SH-SY5Y (cell line): ENCODE measurements around the gene PHF19.

ENCODE experiments used
- GATA2 ChIP-seq: IDR thresholded peaks from 2 replicates; pipeline ENCODE4 v1.6.1; 2011; ENCODE audit warnings: mild to moderate bottlenecking, low read depth, low read length
- GATA3 ChIP-seq: IDR thresholded peaks from 2 replicates; pipeline ENCODE4 v1.6.1; 2011; ENCODE audit warnings: low read depth, mild to moderate bottlenecking, low read length, moderate library complexity

DNA sequence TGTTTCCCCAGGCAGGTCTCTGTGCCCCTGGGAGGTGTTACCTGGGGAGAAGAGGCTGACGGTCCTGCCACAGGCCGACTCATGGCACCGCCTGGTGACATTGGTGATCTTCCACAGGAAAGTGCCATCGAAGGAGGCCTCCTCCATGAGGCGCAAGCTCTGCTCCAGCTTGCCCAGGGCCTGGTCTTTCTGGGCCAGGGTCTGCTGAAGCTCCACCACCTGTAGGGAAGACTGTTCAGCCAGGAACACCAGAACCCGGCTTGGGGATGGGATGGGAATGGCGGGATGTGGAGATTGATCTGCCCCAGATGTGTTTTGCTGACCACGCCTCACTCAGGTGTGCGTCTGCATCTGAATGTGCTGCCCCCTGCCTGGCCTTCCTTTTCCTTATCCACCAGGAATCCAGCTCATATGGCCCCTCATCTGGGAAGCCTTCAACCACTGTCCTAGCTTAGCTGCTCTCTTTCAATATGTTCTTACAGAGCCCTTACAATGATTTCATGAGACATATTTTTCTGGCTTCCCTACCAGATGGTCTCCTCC lies 34.4 kb upstream of the PHF19 start:
- TF ChIP-seq GATA2 (no peak), GATA3 (no peak)
